AG09309 (cell line): ENCODE measurements around the gene KRT78.

ENCODE experiments used
- DNase-seq: peaks from one replicate; pipeline ENCODE4 v3.0.0-alpha.2; 2010; ENCODE audit warnings: low read depth
- H3K4me3 ChIP-seq: 2 replicates; pipeline ENCODE4 v1.5.1; 2011; ENCODE audit warnings: mild to moderate bottlenecking, low read depth, low read length, moderate library complexity; ENCODE audit not compliant: control insufficient read depth
- CTCF ChIP-seq: IDR thresholded peaks from 2 replicates; pipeline ENCODE4 v1.5.1; 2011; ENCODE audit warnings: mild to moderate bottlenecking, low read depth, low read length, inconsistent platforms; ENCODE audit not compliant: insufficient read depth, control insufficient read depth; ENCODE audit errors: missing control alignments

Gene KRT78

GRCh38 chr12:52847335-52848102 is 1.3 kb downstream of the KRT78 start:
- TF ChIP-seq CTCF: no peak
- no peak for DNase-seq
- H3K4me3 ChIP-seq: no peak overlapping the region

GRCh38 chr12:52846356-52846970 is 2.3 kb downstream of the KRT78 start:
- no peak for DNase-seq
- no peak for TF ChIP-seq CTCF
- no peak overlapping the region for H3K4me3 ChIP-seq

- H3K4me3 ChIP-seq: no peak overlapping the region
- no peak for DNase-seq
- TF ChIP-seq CTCF: no peak
Observed at GRCh38 chr12:52845946-52846345, 2.8 kb downstream of the KRT78 start.

GRCh38 chr12:52844386-52844785 is 4.4 kb downstream of the KRT78 start:
- H3K4me3 ChIP-seq: no peak overlapping the region
- no peak for TF ChIP-seq CTCF
- no peak for DNase-seq

GRCh38 chr12:52839436-52840105 is 9.2 kb downstream of the KRT78 start:
- no peak for TF ChIP-seq CTCF
- DNase-seq: no peak
- H3K4me3 ChIP-seq: no peak overlapping the region

- no peak overlapping the region for H3K4me3 ChIP-seq
- DNase-seq: no peak
- TF ChIP-seq CTCF: no peak
Observed at GRCh38 chr12:52838609-52839435, 10.0 kb downstream of the KRT78 start.
